Activated T-helper 1 cell treated with Interleukin-2 at 50 U/mL for 16 hours (primary cell): Measurements from ENCODE around the gene DCAF5.

Experiments
- DNase-seq: peaks from one replicate; pipeline ENCODE4 v3.0.0-alpha.2; 2020; ENCODE audit warnings: low read depth

DCAF5 gene

DNA sequence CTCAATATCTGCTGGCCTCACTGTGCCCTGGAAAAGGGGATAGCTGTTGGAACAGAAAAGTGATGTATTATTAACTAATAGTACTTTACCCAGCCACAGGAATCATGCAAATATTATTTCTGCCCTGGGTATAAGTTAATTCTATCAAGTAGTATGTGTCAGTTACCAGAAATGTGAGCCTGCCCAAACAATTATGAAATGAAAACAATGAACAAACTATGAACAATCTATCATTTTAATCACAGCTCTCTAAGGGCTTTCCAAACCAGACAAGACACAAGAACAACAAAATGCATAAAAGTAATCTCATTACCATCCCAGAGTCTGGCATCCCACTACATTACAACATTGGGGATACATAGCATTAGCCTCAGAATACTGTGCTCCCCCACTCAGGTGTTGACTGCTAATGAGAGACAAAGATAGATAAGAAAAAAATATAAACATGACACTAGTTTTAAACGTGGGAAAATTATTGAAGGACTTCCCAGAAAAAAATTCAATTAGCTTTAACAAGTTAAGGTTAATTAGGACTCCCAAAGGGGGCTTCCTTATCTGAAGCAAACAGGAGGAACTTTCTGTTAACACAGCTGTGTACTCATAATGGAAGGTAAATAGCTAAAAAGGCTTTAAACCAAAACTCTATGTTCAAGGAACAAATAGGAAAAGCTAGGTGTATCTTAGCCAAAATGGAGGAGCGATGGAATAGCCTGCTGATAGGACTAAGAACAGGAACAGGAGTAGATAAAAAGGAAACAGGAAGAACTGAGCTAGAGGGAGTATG lies 3.3 kb downstream of the DCAF5 start:
- DNase-seq = no peak

DNA sequence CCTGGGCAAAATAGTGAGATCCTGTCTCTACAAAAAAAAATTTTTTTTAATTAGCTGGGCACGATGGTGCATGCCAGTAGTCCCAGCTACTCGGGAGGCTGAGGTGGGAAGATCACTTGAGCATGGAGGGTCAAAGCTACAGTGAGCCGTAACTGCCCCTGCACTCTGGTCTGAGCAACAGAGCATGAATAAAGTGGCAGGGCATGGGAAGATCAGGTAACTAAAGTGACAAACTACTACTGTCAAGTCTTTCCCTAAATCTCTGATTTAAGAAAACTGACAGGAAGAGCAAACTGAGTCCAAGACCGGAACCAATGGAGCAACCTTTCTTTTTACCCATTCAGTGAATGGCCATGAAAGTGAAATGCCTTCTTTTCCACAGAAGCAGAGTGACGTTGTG lies 10.8 kb downstream of the DCAF5 start:
- no peak for DNase-seq

DNA sequence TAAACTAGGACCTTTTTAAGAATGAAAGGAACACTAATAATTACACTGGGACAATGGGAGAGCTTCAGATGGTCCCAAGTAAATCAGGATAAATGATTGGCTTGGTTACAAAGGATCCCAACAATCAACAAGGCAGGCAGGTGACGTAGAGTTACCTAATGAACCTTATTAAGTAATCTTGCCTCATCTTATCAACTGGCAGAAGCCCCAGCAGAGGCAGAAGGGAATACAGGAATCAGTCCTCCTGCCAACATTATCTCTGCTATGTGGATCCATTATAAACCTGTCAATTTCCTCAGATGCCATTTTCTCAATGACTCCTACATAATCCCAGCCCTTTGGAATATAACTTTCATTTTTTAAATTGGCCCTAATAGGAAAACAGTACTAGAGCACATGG lies 11.4 kb downstream of the DCAF5 start:
- DNase-seq = no peak

DNA sequence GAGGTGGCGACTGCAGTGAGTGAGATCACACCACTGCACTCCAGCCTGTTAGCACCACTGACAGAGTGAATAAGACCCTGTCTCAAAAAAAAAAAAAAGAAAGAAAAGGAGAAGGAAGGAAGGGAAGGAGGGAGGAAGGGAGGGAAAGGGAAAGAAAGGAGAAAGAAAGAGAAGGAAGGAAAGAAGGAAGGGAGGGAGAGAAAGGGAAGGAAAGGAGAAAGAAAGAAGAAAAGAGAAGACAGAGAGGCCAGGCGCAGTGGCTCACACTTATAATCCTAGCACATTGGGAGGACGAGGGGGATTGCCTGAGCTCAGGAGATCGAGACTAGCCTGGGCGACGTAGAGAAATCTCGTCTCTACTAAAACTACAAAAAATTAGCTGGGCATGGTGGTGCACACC lies 13.2 kb downstream of the DCAF5 start:
- DNase-seq = no peak

DNA sequence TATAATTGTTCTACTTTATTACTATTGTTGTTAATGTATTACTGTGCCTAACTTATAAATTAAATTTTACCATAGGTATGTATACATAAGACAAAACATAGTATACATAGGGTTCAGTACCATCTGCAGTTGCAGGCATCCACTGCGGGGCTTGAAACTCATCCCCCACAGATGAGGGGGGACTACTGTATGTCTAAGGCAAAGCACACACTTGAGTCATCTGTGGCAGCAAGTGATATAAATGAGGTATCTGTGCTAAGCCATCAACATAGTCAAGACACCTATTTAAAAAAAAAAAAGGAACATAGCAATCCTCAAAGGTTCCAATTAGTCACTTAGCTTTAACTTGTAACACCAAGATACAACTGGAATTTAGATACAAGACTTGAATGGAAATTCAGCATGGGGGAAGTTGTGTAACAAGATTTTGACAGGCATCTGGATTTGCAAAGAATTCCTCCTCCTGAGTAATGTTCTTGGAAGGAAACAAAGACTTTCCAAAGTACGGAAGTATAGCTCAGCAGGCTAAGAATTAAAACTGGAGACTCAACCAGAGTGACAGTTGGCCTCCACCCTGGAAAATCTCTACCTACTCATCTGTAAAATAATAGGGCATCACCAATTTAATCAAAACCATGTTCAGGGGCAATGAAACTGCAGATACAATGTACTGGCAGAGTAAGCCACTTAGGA lies 14.9 kb downstream of the DCAF5 start:
- no peak for DNase-seq

DNA sequence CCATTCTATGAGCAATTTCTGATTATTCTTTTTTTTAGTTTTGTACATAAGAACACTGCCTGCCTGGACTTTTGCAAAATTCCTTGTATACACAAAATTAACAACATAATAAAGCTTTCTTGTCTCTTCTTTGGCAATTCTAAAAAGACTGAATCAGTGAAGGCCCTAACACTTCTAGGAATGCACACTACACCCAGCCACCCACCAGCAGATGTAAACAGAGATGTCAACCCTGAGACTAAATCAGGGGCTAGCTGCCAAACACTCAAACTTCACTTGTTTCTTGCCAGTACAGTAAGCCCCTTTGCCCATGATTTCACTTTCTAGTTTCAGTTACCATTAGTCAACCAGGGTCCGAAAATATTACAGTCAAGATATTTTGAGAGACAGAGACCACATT lies 15.5 kb downstream of the DCAF5 start:
- no peak for DNase-seq

DNA sequence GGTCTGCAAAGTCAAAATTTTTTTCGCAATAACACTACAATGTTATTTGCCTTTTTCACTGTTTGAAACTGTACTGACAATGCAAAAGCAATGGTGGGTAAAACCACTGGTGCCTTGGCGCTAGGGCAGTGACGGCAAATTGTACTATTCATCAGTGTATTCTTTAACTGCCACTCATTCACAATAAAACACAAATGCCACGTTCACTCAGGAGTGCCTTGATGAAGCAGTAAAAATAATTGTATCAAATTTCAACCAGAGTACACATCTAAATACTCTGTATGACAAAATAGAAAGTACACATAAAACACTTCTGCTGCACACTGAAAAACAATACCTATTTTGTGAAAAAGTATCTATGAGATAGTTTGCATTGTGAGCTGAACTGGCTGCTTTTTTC lies 17.8 kb downstream of the DCAF5 start:
- no peak for DNase-seq

DNA sequence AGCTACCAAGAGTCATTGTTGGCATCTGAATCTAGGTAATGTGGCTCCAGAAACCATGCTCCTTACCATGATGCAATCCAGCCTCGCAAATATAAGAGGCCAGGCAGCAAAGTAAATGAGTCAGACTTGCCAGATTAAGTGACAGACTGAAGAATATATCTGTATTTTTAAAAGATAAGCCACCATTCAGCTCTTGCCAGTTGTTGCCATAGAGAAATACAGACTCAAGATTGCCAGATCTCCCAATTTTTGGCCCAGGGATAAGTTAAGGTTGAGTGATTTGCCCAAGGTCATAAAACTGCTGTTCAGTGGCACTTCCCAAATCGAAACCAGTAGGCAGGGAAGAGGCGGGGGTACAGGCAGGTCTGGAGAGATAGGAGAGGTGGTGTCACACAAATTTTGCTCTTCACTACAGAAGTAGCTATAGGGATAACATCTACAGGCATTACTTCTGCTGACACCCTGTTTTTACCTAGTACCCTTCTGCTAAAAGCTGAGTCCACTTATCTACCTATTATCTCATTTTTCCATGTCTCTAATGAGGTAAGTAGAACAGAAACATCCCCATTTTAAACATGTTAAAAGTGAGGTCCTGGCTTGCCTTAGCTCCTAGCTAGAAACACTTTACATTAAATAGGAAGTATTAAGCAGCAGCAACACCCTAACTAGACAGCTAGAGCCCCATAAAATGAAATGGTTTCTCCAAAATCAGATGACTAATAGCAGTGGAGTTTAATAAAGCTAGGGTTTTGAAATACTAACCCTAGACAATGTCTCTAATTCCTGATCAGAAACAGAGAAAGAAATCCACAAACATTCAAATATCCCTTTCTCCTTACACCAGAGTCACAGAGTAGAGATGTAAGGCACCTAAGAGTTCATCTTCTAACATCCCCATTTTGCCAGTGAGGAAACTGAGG lies 19.5 kb downstream of the DCAF5 start:
- DNase-seq = no peak

DNA sequence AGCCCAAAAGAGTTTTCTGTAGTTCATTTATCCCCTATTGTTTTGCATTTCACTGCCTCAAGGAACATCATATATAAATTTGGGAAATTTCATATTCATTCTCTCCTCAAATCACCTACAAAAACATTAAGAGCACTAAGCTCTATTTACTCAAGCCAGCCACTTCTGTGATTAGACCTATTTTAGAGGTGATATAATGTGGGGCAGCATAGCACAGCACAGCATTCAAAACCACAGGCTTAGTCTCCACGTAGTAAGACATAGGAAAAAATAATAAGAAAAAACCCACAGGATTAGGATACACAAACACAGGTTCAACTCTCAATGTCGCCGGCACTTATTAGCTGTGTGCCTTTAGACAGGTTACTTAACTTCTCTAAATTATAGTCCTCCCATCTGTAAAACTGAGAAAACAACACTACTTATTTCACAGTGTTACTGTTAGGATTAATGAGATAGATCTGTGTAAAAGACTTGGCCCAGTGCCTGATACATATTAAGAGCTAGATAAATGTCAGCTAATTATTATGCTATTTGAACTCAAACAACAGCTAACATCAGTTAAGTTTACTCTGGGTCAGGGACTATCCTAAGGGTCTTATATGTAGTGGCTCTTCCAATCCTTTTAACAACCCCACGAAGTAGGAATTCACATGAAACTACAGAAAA lies 20.3 kb downstream of the DCAF5 start:
- DNase-seq = no peak

DNA sequence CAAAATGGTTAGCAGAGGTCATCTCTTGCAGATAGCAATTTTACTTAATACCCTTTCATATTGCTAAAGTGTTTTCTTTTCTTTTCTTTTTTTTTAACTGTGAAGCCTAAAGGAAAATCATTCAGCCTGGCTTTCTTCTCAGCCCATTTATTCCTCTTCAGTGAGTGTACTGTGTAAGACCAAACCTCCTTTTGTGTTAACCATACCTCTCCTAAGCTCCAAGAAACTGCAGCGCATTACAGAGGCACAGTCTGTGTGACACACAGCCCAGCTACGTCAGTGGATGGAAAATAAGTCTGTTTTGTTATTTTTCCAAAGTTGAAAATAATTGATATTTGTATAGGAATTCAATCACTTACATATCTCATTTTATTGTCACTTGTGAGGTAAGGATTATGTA lies 21.7 kb downstream of the DCAF5 start:
- no peak for DNase-seq

DNA sequence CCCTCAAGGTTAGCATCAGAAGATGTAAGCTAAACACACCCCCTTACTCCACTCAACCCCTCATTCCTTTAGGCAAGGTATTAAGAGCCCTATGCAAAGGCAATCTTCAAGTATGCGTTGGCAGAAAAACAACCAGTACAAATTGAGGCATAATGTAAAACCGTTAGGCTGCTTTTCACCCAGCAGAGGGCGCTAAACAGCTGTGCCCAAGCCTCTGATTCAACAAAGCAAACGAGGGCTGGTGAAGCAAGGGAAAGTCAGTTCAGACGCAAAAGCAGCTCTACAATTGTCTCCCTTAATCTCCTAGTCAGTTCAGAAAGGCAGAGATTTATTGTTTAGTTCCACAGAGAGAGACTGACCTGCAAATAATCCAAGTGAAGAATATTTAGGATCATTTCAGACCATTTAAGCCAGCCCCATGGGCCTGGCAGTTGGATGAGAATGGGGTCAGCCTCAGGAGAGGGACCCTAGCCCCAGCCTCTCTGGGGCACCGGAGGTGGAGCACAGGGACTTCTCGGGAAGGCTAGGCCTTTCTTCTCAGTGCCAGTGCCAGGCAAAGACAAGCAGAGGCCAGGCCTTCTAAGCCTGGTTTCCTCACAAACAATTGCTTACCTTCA lies 23.5 kb downstream of the DCAF5 start:
- DNase-seq = peak; percentile 43

DNA sequence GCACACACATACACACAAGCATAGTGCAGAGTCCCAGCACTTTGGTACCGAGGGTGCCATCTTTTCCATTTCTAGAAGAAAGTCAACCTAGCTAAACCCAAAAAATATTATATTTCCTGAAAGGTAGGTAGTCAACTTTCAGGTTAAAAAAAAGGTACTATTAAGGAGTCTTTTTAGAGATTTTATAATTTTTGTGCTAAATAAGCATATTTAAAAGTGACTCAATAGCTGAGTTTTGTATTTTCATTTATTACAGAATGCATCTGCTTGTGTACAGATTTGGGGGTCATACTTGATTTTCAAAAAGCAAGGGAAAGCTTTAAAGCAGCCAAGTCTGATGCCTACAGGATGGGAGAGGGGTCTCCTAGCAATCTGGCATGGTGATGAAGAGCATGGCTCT lies 34.6 kb downstream of the DCAF5 start:
- no peak for DNase-seq

DNA sequence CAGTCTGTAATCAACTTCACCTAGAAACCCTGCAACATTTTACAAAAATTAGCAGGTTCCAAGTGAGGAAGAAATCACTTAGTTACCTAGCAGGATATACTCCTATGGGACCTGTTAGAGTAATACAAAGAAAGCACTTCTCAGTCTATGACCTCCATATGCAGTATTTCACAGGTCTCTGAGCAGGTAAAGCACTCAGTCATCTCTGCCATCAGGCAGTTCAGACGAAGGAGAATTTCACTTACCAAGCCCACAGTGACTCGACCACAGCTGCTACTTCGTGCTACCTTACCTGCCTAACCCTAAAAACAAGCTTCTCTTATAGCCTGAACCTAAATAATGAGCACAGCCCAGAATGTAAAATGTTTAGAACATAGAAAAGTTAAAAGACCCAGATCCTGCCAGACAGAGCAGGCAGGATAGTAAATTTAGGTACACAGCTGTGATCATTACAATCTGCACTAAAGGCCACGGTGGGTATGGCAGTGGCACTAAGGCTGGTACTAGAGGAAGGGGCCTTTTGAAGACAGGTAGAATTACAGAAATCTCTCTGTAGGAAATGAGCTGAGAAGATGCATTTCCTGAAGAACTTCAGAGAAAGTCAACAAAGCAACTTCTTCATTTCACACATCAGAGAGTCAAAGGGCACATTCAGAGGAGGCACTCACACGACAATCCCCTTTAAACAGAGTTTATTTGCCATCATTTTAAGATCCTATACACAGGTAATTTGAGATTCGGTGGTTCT lies 35.7 kb downstream of the DCAF5 start:
- DNase-seq = no peak

DNA sequence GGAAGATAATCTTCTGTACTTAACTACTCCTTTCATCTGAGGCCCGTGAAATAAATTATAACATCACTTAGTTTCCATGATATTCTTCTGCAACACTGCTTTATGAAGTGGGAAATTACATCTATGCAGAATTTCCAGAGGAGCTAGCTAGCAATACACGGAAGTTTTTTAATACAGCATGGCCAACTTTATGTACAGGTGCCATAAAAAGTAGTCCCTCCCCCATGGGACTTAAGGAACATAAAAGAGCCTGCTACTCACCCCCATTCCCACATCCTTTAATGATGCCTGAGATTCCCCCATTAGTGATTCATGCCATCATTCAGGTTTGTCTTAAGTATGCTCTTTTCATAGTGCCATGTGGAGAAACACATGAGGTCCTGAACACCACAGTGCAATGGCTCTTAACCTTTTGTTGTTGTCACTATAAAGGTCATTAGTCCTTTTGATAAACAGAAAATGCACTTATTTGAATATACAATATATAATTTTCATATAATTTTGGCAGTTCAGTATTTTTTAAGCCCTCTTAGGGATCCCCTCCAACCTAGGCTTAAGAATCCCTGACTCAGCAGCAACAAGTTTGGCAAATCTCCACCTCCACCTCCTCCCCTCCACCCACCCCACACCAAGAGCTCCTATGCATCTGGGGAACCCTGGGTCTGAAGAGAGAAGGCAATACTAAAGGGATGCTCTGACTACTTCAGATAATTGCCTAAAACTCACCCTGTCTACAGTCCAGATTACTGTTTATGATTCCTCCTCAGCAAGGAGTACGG lies 37.3 kb downstream of the DCAF5 start:
- DNase-seq = no peak

DNA sequence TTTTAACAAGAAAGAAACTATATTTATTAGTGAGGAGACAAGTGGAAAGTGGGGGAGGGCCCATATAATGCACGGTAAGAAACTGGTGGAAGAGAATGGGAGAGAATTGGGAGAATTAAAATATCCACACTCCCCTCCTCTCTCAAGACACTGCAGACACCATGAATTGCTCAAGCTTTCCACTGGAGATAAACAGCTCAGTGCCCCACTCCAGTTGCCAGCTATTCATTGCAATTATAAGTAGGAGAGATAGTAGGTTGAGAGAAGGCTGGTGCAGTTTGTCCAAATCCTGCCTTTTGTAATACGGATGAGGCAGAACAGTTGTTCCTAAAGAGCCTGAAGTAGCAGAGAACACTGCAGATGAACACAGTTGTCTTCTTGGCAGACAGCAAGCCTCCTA lies 38.2 kb downstream of the DCAF5 start:
- DNase-seq = no peak

DNA sequence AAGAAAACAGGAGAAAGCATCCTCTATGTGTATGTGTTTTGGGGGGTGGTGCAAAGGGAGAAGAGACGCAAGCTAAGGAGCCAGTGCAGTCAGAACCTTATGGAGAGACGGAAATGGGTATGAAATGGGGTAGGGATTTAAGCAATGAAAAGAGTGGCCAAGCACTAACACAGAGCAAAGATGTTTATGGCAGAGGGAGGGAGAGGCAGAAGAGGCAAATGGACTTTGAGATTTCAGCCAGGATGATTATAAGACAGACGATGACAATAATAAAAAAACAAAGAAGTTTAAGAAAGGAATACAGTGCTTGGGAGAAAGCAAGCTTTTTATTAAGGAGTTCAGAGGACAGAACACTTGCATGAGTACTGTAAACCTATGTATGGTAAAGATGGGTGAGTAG lies 44.6 kb downstream of the DCAF5 start:
- no peak for DNase-seq

DNA sequence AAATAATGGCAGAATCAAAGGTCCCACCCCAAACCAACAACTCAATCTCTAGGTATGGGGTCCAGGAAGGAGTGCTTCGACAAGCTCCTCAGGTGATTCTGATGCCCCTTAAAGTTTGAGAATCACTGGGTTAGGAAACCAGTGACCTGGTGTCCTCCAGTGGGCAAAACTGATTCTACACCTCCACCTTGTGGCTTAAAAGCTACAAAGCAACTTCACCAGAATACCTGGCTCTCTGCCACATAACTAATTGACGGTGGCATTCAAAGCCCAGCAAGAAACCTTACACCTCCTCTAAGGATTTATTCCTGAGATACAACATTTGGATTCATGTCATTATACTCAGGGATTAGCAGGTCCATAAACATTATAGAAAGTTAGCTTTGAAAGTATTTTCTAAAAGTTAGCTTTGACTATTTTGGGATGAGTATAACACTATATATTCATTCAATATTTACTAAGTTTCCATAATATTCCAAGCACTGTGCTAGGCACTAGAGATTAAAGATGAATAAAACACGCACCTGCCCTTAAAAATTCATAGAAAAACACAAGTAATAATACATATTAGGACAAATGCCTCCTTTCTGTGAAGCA lies 45.4 kb downstream of the DCAF5 start:
- no peak for DNase-seq

DNA sequence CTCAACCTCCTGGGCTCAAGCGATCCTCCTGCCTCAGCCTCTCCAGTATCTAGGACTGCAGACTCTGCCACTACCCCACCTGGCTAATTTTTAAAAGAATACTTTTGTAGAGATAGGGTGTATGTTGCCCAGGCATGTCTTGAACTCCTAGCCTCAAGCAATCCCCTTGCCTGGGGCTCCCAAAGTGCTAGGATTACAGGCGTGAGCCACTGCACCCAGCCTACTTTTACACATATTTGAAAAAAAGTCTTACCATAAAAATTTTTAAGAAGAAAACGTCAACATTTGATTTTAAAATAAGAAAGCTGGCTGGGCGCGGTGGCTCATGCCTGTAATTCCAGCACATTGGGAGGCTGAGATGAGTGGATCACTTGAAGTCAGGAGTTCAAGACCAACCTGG lies 46.5 kb downstream of the DCAF5 start:
- no peak for DNase-seq

DNA sequence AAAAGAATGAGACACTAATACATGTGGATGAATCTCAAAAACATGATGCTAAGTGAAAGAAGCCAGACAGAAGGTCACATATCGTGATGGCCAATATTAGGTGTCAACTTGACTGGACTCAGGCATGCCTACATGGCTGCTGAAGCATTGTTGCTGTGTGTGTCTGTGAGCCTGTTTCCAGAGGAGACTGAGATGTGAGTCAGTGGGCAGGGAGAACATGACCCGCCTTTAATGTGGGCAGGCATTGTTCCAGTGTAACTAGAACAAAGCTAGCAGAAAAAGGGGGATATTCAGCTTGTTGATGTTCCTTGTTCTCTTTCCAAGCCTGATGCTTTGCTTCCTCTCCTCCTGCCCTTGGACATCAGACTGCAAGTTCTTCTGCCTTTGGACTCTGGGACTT lies 47.6 kb downstream of the DCAF5 start:
- DNase-seq = no peak

DNA sequence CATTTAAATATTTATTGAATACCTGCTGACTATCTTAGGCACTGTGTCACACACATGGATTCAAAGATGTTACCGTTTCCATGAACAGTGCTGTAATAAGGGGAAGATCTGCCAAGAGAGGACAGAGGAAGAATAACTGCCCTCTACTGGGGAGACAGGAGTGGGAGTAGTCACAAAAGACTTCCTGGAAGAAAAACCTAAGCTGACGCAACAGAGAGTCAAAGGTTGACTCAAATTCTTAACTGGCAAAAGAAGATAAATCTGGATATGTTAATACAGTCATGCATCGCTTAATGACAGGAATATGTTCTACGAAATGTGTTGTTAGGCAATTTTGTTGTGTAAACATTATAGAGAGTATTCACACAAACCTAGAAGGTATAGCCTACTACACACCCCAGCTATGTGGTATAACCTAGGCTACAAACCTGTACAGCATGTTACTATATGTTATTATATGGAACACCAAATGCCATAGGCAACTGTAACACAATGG lies 51.5 kb downstream of the DCAF5 start:
- no peak for DNase-seq
